Activated CD8-positive, alpha-beta memory T cell treated with anti-CD3 and anti-CD28 coated beads, Interleukin-2, amount 50 U/mL, for 1 hour (primary cell): ENCODE results near the gene CNOT1.
"Not testable (repeated sequence)": the region's sequence is repeated elsewhere in the genome, so short reads cannot be mapped to it uniquely, and the experiment has no call there.

Source experiments
- DNase-seq: peaks from one replicate; pipeline ENCODE4 v3.0.0-alpha.2; 2020; ENCODE audit errors: extremely low read depth

Gene CNOT1

GRCh38 chr16:58503166-58503862 is 126.3 kb downstream of the CNOT1 start:
- DNase-seq, result no peak

GRCh38 chr16:58502217-58502921 is 127.3 kb downstream of the CNOT1 start:
- no peak for DNase-seq

- DNase-seq, result no peak
These were observed 128.1 kb downstream of the CNOT1 start for GRCh38 chr16:58501242-58502131.

- DNase-seq, result no peak
These were observed 129.0 kb downstream of the CNOT1 start for GRCh38 chr16:58500430-58501241.

GRCh38 chr16:58499615-58500351 is 129.8 kb downstream of the CNOT1 start, which contains the start of gene NDRG4:
TSS of gene NDRG4 (plus strand) at chr16:58500143. CDS start at chr16:58500249, 106 bp downstream.
- DNase-seq, result no peak

GRCh38 chr16:58499092-58499511 is 130.5 kb downstream of the CNOT1 start:
- no peak for DNase-seq

GRCh38 chr16:58498341-58499091 is 131.1 kb downstream of the CNOT1 start:
- DNase-seq, result no peak

- DNase-seq, result no peak
These were observed 131.7 kb downstream of the CNOT1 start for GRCh38 chr16:58497935-58498334.

- DNase-seq, result no peak
These were observed 132.2 kb downstream of the CNOT1 start for GRCh38 chr16:58497468-58497867.

- DNase-seq, result no peak
These were observed 133.9 kb downstream of the CNOT1 start for GRCh38 chr16:58495521-58496331.

- DNase-seq, result no peak
These were observed 134.6 kb downstream of the CNOT1 start for GRCh38 chr16:58494981-58495520.

GRCh38 chr16:58493756-58494431 is 135.7 kb downstream of the CNOT1 start:
- no peak for DNase-seq

- DNase-seq, result no peak
These were observed 136.9 kb downstream of the CNOT1 start for GRCh38 chr16:58492735-58493134.

GRCh38 chr16:58492066-58492465 is 137.6 kb downstream of the CNOT1 start:
- no peak for DNase-seq

GRCh38 chr16:58490539-58490938 is 139.1 kb downstream of the CNOT1 start:
- DNase-seq, result not testable (repeated sequence)

GRCh38 chr16:58490065-58490464 is 139.6 kb downstream of the CNOT1 start:
- DNase-seq, result no peak

- DNase-seq, result no peak
These were observed 141.1 kb downstream of the CNOT1 start for GRCh38 chr16:58488531-58488930.
